Right atrium auricular region (tissue), 2 donors: ENCODE results near the gene RASAL2. TPM values are rescaled to one million over a fixed set of nuclear protein-coding genes. Genes with fewer than 3 reads are reported as not detected.

Experiments used
- DNase-seq: peaks from one replicate; pipeline ENCODE4 v3.0.0-alpha.2; 2019; ENCODE audit warnings: low spot score
- H3K27ac ChIP-seq, 2 donors: fragments of 200-600 bp; sonication (generic); 1 replicate in 1 of 2; 2 replicates in 1 of 2; pipeline ENCODE4 v1.5.1; 2016 to 2019
- H3K27me3 ChIP-seq, 2 donors: fragments of 200-600 bp; sonication (generic); one replicate each; pipeline versions ENCODE4 v1.5.1 to v1.6.0; 2017 to 2019
- H3K36me3 ChIP-seq: fragments of 200-600 bp; sonication (generic); one replicate; pipeline ENCODE4 v1.5.1; 2016
- H3K4me1 ChIP-seq, 2 donors: fragments of 200-600 bp; sonication (generic); one replicate each; pipeline versions ENCODE4 v1.5.1 to v1.6.0; 2017 to 2019
- H3K4me3 ChIP-seq, 2 donors: fragments of 200-600 bp; sonication (generic); 1 replicate in 1 of 2; 2 replicates in 1 of 2; pipeline ENCODE4 v1.5.1; 2017 to 2019; ENCODE audit warnings: mild to moderate bottlenecking in 1 of 2, moderate library complexity in 1 of 2
- H3K9me3 ChIP-seq, 2 donors: fragments of 200-600 bp; sonication (generic); one replicate each; pipeline ENCODE4 v1.5.1; 2019
- CTCF ChIP-seq, 2 donors: fragments of 200-600 bp; sonication (generic); IDR thresholded peaks; one replicate each; pipeline ENCODE4 v1.5.1; 2019; ENCODE audit warnings: antibody characterized with exemption in 2 of 2
- total RNA-seq, 2 donors: library from RNA; depleted of rRNA; stranded (reverse); fragments of >200 nt; gene quantifications; one replicate each; pipeline ENCODE4 v1.1.0, GENCODE V29; 2016

Gene RASAL2
- total RNA-seq, 2 donors from 2014 or later, result 34.1 to 44.7 TPM

- Histone ChIP-seq H3K4me1 (no peaks in the 10 kb centered on the region), H3K27me3 (no peaks in the 10 kb centered on the region), H3K27ac (no peak overlapping the region), H3K4me3 (no peak overlapping the region), H3K36me3 (no peaks in the 10 kb centered on the region), H3K9me3 (no peaks in the 10 kb centered on the region)
- no peak for TF ChIP-seq CTCF (IDR thresholded peaks at IDR 0.05)
- no peak for DNase-seq
Observed at GRCh38 chr1:178232108-178232507, 138.2 kb downstream of the RASAL2 start.

GRCh38 chr1:178232949-178233348 lies 139.0 kb downstream of the RASAL2 start:
- no peak overlapping the region for H3K27ac ChIP-seq
- H3K4me1 ChIP-seq, result no peaks in the 10 kb centered on the region
- H3K9me3 ChIP-seq, result no peaks in the 10 kb centered on the region
- no peak for TF ChIP-seq CTCF (IDR thresholded peaks at IDR 0.05)
- H3K27me3 ChIP-seq, result no peaks in the 10 kb centered on the region
- H3K4me3 ChIP-seq, result no peak overlapping the region
- H3K36me3 ChIP-seq, result no peaks in the 10 kb centered on the region
- no peak for DNase-seq

- no peaks in the 10 kb centered on the region for H3K9me3 ChIP-seq
- no peaks in the 10 kb centered on the region for H3K27me3 ChIP-seq
- no peak overlapping the region for H3K27ac ChIP-seq
- no peaks in the 10 kb centered on the region for H3K36me3 ChIP-seq
- no peak overlapping the region for H3K4me3 ChIP-seq
- DNase-seq, result no peak
- no peak for TF ChIP-seq CTCF (IDR thresholded peaks at IDR 0.05)
- peaks cover 0 to 6% of the 10 kb centered on the region in 2 donors for H3K4me1 ChIP-seq
Observed at GRCh38 chr1:178237121-178237520, 143.2 kb downstream of the RASAL2 start.

- TF ChIP-seq CTCF (IDR thresholded peaks at IDR 0.05), result no peak
- no peak for DNase-seq
- Histone ChIP-seq H3K4me3 (no peak overlapping the region), H3K27me3 (no peaks in the 10 kb centered on the region), H3K4me1 (peaks cover 0 to 6% of the 10 kb centered on the region in 2 donors), H3K9me3 (no peaks in the 10 kb centered on the region), H3K36me3 (no peaks in the 10 kb centered on the region), H3K27ac (no peak overlapping the region)
Observed at GRCh38 chr1:178238722-178239510, 145.0 kb downstream of the RASAL2 start.

- no peak overlapping the region for H3K4me3 ChIP-seq
- no peak for DNase-seq
- H3K27ac ChIP-seq, result no peak overlapping the region
- no peaks in the 10 kb centered on the region for H3K27me3 ChIP-seq
- H3K36me3 ChIP-seq, result no peaks in the 10 kb centered on the region
- TF ChIP-seq CTCF (IDR thresholded peaks at IDR 0.05), result no peak
- no peaks in the 10 kb centered on the region for H3K9me3 ChIP-seq
- H3K4me1 ChIP-seq, result peaks cover 0 to 6% of the 10 kb centered on the region in 2 donors
Observed at GRCh38 chr1:178241057-178241456, 147.2 kb downstream of the RASAL2 start.

GRCh38 chr1:178241837-178242236 lies 147.9 kb downstream of the RASAL2 start:
- Histone ChIP-seq H3K4me1 (peaks cover 0 to 6% of the 10 kb centered on the region in 2 donors), H3K36me3 (no peaks in the 10 kb centered on the region), H3K9me3 (no peaks in the 10 kb centered on the region), H3K27me3 (no peaks in the 10 kb centered on the region), H3K27ac (no peak overlapping the region), H3K4me3 (no peak overlapping the region)
- peak in 1 of 2 donors; percentile 45 for TF ChIP-seq CTCF (IDR thresholded peaks at IDR 0.05)
- no peak for DNase-seq
